GM12874 (cell line): ENCODE measurements around the gene SF3A2.

Experiments
- CTCF ChIP-seq: IDR thresholded peaks from 2 replicates; pipeline ENCODE4 v1.5.1; 2011; ENCODE audit warnings: low read depth, mild to moderate bottlenecking, control low read depth, low read length, moderate library complexity; ENCODE audit not compliant: insufficient read depth

Gene SF3A2

DNA sequence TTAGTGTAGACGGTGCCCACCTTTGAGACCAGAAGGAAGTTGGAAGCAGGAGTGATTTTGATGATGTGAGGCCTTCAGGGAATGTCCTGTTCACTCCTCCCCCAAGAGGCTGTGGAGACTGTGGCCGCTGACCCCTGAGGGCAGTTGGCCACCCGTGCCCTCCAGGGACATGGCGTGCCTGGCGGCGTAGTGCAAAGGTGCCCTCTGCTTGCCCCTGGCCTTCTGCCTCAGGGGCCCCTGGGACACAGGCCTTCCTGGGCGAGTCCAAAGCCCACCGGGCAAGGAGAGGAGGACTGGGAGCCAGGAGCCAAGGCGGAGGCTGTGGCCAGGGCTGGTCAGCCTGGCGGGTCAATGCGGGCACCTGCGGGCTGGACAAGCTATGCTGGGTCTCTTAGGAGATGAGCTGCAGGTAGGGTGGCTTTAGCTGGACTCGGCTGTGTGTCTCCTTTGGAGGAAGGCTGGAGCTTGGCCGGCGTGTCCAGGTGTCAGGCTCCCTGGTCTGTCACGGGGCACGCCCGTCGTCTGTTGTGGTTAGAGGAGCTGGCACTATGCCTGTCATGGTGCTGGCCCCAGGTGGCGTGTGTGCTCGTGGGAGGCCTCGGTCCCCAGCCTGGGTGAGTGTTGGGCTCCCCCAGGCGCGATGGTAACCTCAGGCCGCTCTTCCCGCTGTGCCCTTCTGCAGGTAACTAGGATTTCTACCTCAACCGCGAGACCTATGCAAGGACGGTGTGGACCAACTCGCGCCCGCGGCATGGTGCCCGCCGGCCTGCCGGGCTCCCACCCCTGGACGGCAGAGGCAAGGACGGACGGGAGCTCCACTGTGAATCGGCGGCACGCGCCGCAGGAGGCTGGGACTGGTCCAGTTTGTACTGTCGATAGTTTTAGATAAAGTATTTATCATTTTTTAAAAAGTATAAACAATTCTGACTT lies 7.3 kb upstream of the SF3A2 start:
- no peak for TF ChIP-seq CTCF

- no peak for TF ChIP-seq CTCF
Observed at GRCh38 chr19:2230033-2230531, 6.5 kb upstream of the SF3A2 start.

GRCh38 chr19:2230807-2231533 lies 5.7 kb upstream of the SF3A2 start:
- TF ChIP-seq CTCF: no peak

DNA sequence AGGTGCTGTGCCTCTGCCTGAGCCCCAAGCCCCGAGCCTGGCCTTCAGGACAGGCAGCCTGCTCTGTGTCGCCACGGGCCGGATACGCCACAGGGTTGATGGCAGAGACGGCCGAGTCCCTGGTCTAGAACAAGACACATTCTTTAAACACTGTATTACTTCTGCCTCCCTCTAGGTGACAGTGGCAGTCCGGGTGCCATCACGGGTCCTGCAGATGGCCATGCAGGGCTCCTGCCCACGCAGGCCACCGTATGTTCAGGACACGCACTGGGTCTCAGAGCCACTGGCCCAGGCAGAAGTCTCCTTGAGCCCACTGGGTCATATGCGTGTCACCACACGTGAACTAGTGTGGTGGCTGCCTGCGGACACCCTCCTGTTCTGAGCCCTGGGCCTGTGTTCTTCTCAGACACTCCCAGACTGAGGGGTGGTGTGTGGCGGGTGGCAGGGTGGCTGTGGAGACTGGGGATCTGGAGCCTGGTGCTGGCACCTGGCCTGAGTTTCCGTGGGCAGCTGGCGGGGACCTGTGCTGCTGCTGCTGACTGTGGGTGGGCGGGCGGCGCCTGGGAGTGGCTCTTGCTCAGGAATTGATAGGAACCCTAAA lies 4.9 kb upstream of the SF3A2 start:
- peak; percentile 21; the same call in 1 of the 2 replicates for TF ChIP-seq CTCF

GRCh38 chr19:2232286-2233151 lies 4.1 kb upstream of the SF3A2 start:
- no peak for TF ChIP-seq CTCF

DNA sequence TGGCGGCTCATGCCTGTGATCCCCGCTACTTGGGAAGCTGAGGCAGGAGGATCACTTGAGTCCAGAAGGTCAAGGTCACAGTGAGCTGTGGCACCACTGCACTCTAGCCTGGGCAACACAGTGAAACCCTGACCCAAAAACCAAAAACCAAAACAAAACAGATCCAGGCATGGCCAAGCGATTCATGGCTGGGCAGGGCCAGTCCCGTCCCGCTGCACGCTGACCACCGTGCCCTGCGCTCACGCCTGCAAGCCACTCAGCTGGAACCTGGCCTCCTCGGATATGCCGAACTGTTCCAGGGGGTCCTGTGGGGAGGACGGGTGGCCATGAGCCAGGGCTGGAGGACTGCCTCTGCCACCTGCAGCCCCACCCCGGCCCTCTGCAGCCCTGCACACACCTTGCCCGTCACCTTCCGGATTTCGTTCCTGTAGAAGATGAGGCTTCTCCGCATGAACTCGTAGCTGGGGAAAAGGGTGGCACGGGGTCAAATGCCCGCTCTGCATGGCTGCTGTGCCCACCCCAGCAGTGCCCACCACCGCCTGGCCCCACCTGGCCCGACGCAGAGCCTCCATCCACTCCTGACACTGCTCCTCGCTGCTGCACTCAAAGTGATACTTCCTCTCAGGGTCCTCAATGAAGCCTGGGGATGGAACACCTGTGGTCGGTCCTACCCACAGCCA lies 2.9 kb upstream of the SF3A2 start:
- TF ChIP-seq CTCF: no peak
